Upper lobe of left lung (tissue), 6 donors: Measurements from ENCODE around the gene PIGU. TPM values are rescaled to one million over a fixed set of nuclear protein-coding genes. Genes with fewer than 3 reads are reported as not detected.

ENCODE experiments used
- ATAC-seq, 2 donors: fragments of 200-7000 bp; cut with Tn5 transposase; one replicate each; pipeline ENCODE4 v1.9.1; 2022; ENCODE audit warnings: mild to moderate bottlenecking in 2 of 2, moderate library complexity in 2 of 2; ENCODE audit not compliant: low FRiP score in 2 of 2
- DNase-seq, 2 donors: peaks; one replicate each; pipeline ENCODE4 v3.0.0-alpha.2; 2019 to 2020
- H3K27ac ChIP-seq, 4 donors: fragments of 200-600 bp; sonication (generic); one replicate each; pipeline ENCODE4 v1.5.1; 2016 to 2019
- H3K27me3 ChIP-seq, 4 donors: fragments of 200-600 bp; sonication (generic); one replicate each; pipeline ENCODE4 v1.5.1; 2017 to 2019
- H3K36me3 ChIP-seq, 4 donors: fragments of 200-600 bp; sonication (generic); one replicate each; pipeline ENCODE4 v1.5.1; 2016 to 2019
- H3K4me1 ChIP-seq, 4 donors: fragments of 200-600 bp; sonication (generic); one replicate each; pipeline ENCODE4 v1.5.1; 2018 to 2019
- H3K4me3 ChIP-seq, 4 donors: fragments of 200-600 bp; sonication (generic); one replicate each; pipeline ENCODE4 v1.5.1; 2017 to 2019; ENCODE audit warnings: mild to moderate bottlenecking in 2 of 4, moderate library complexity in 1 of 4
- H3K9me3 ChIP-seq, 4 donors: fragments of 200-600 bp; sonication (generic); one replicate each; pipeline ENCODE4 v1.5.1; 2018 to 2019
- CTCF ChIP-seq, 6 experiments: fragments of 450-650 bp in 4 of 6; fragments of 200-600 bp in 2 of 6; sonication (generic) in 2 of 6; IDR thresholded peaks; one replicate each; pipeline ENCODE4 v1.5.1; 2016 to 2019; ENCODE audit warnings: antibody characterized with exemption in 6 of 6
- EP300 ChIP-seq, 4 donors: sonication (generic); formaldehyde crosslinking; IDR thresholded peaks; one replicate each; pipeline ENCODE4 v1.5.1; 2017; ENCODE audit warnings: antibody characterized with exemption in 4 of 4, control low read depth in 2 of 4
- POLR2A ChIP-seq, 4 donors: fragments of 450-650 bp; IDR thresholded peaks; one replicate each; pipeline ENCODE4 v1.5.1; 2016 to 2017; ENCODE audit warnings: antibody characterized with exemption in 4 of 4, mild to moderate bottlenecking in 2 of 4
- POLR2AphosphoS5 ChIP-seq, 2 donors: sonication (generic); formaldehyde crosslinking; IDR thresholded peaks; one replicate each; pipeline ENCODE4 v1.5.1; 2017; ENCODE audit warnings: antibody characterized with exemption in 2 of 2
- WGBS, 2 donors: methylation state at CpG; one replicate each; pipeline ENCODE4 v1.1.5; 2017 to 2018; 5-methylcytosine and 5-hydroxymethylcytosine counted together
- small RNA-seq, 4 donors: library from RNA; depleted of rRNA; stranded (forward); fragments of <200 nt; gene quantifications; one replicate each; pipeline ENCODE3, GENCODE V24; 2016
- total RNA-seq, 6 donors: library from RNA; depleted of rRNA in 4 of 6; stranded (reverse); fragments of >200 nt in 4 of 6; gene quantifications; one replicate each; pipeline versions ENCODE4 v1.1.0 to v1.2.1, GENCODE V29; 2016 to 2021
- donor health status: DM: no; HTN: no; CAD: no; lungs with moderate emphysema.
- donor health status: DM: no; HTN: yes; CAD: no; lungs with severe emphysema.

Gene PIGU
- total RNA-seq, 6 donors from 2014 or later, result 8.0 to 17.1 (median 12.7) TPM

GRCh38 chr20:34512955-34513419 lies 163.9 kb downstream of the PIGU start:
- no peak for ATAC-seq
- Histone ChIP-seq H3K9me3 (no peaks in the 10 kb centered on the region), H3K27me3 (no peaks in the 10 kb centered on the region), H3K27ac (peak overlapping the region in 3 of 4 donors; percentile 5 to 64 (median 44)), H3K36me3 (peaks cover 0 to 28% (median 7%) of the 10 kb centered on the region in 4 donors), H3K4me3 (no peak overlapping the region), H3K4me1 (peaks cover 6 to 37% (median 24%) of the 10 kb centered on the region in 4 donors)
- TF ChIP-seq EP300 (IDR thresholded peaks at IDR 0.05), result no peak
- no peak for TF ChIP-seq POLR2AphosphoS5 (IDR thresholded peaks at IDR 0.05)
- TF ChIP-seq CTCF (IDR thresholded peaks at IDR 0.05), result no peak
- TF ChIP-seq POLR2A (IDR thresholded peaks at IDR 0.05), result no peak
- no peak for DNase-seq

- peak overlapping the region in 3 of 4 donors; percentile 5 to 64 (median 44) for H3K27ac ChIP-seq
- peaks cover 0 to 33% (median 11%) of the 10 kb centered on the region in 4 donors for H3K36me3 ChIP-seq
- DNase-seq (no peak), ATAC-seq (no peak)
- H3K4me1 ChIP-seq, result peaks cover 3 to 31% (median 20%) of the 10 kb centered on the region in 4 donors
- TF ChIP-seq POLR2A (IDR thresholded peaks at IDR 0.05) (no peak), EP300 (IDR thresholded peaks at IDR 0.05) (no peak), CTCF (IDR thresholded peaks at IDR 0.05) (no peak), POLR2AphosphoS5 (IDR thresholded peaks at IDR 0.05) (no peak)
- no peaks in the 10 kb centered on the region for H3K9me3 ChIP-seq
- H3K27me3 ChIP-seq, result no peaks in the 10 kb centered on the region
- H3K4me3 ChIP-seq, result no peak overlapping the region
- WGBS, 2 donors, result 83 to 89% methylated on average over 4 of the region's 4 CpGs
Measured at GRCh38 chr20:34512266-34512954, 164.5 kb downstream of the PIGU start.

GRCh38 chr20:34511891-34512265 lies 165.0 kb downstream of the PIGU start:
- Histone ChIP-seq H3K9me3 (no peaks in the 10 kb centered on the region), H3K36me3 (peaks cover 0 to 34% (median 12%) of the 10 kb centered on the region in 4 donors), H3K27ac (peak overlapping the region in 1 of 4 donors; percentile 64), H3K4me3 (no peak overlapping the region), H3K27me3 (no peaks in the 10 kb centered on the region), H3K4me1 (peaks cover 0 to 26% (median 16%) of the 10 kb centered on the region in 4 donors)
- 74% methylated on average over 3 of the region's 3 CpGs for WGBS, 2 donors
- ATAC-seq, result no peak
- TF ChIP-seq POLR2AphosphoS5 (IDR thresholded peaks at IDR 0.05) (no peak), POLR2A (IDR thresholded peaks at IDR 0.05) (no peak), CTCF (IDR thresholded peaks at IDR 0.05) (no peak), EP300 (IDR thresholded peaks at IDR 0.05) (no peak)
- DNase-seq, result no peak

- ATAC-seq (no peak), DNase-seq (no peak)
- TF ChIP-seq CTCF (IDR thresholded peaks at IDR 0.05) (no peak), EP300 (IDR thresholded peaks at IDR 0.05) (no peak), POLR2A (IDR thresholded peaks at IDR 0.05) (no peak), POLR2AphosphoS5 (IDR thresholded peaks at IDR 0.05) (no peak)
- 92 to 100% methylated on average over 1 of the region's 1 CpG for WGBS, 2 donors
- H3K4me3 ChIP-seq, result no peak overlapping the region
- H3K27ac ChIP-seq, result no peak overlapping the region
- peaks cover 0 to 47% (median 17%) of the 10 kb centered on the region in 4 donors for H3K36me3 ChIP-seq
- no peaks in the 10 kb centered on the region for H3K9me3 ChIP-seq
- H3K4me1 ChIP-seq, result peaks cover 0 to 23% (median 15%) of the 10 kb centered on the region in 4 donors
- H3K27me3 ChIP-seq, result no peaks in the 10 kb centered on the region
Measured at GRCh38 chr20:34510575-34510974, 166.3 kb downstream of the PIGU start.

Small RNA genes lying within 50 kb of the gene (small RNA-seq; reads per million reads assigned to genes)
- gene AL118520.1 (0 reads per million in 4 donors), gene RF00019 (0 reads per million in 4 donors)

Other genes with a start within 250 kb of the PIGU start
- 100 to 1,000 TPM in 5 of 6 donors, 10 to 100 TPM in 1; 77.5 to 156 (median 122) TPM for gene DYNLRB1, start 160.7 kb downstream of the PIGU start, total RNA-seq
- 100 to 1,000 TPM in 1 of 6 donors, 10 to 100 TPM in 5; 41.9 to 148 (median 71.8) TPM for gene MAP1LC3A, start 118.4 kb downstream of the PIGU start, total RNA-seq
- gene TP53INP2, start 27.3 kb upstream of the PIGU start, total RNA-seq, result 10 to 100 TPM; 11.2 to 26.1 (median 16.5) TPM
- gene NCOA6, start 148.6 kb upstream of the PIGU start, total RNA-seq, result 10 to 100 TPM; 23.0 to 68.1 (median 25.8) TPM
- gene GGT7, start 195.8 kb upstream of the PIGU start, total RNA-seq, result 10 to 100 TPM; 12.9 to 49.2 (median 25.1) TPM
- gene ACSS2, start 199.5 kb upstream of the PIGU start, total RNA-seq, result 100 to 1,000 TPM; 110 to 377 (median 203) TPM